HG02870 (cell line): Measurements from ENCODE around the gene TRMT2B.
"Not testable (repeated sequence)": the region's sequence is repeated elsewhere in the genome, so short reads cannot be mapped to it uniquely, and the experiment has no call there.

ENCODE experiments used
- ATAC-seq: cut with Tn5 transposase; IDR thresholded peaks from one replicate; pipeline ENCODE4 v1.9.1; 2021; ENCODE audit warnings: mild to moderate bottlenecking, moderate library complexity; ENCODE audit not compliant: unreplicated experiment

The TRMT2B gene

GRCh38 chrX:101009090-101009489 lies 42.8 kb downstream of the TRMT2B start:
- no peak for ATAC-seq

GRCh38 chrX:100999451-100999850 lies 52.5 kb downstream of the TRMT2B start:
- no peak for ATAC-seq

GRCh38 chrX:100995469-100995868 lies 56.4 kb downstream of the TRMT2B start:
- ATAC-seq = no peak

- peak; percentile 98 for ATAC-seq
These were observed 57.3 kb downstream of the TRMT2B start for GRCh38 chrX:100994352-100995281.

GRCh38 chrX:100990139-100990538 lies 61.8 kb downstream of the TRMT2B start:
- ATAC-seq = no peak

GRCh38 chrX:100984818-100985217 lies 67.1 kb downstream of the TRMT2B start:
- ATAC-seq = no peak

- not testable (repeated sequence) for ATAC-seq
These were observed 70.4 kb downstream of the TRMT2B start for GRCh38 chrX:100981498-100981845.

GRCh38 chrX:100980608-100981497 lies 71.1 kb downstream of the TRMT2B start:
- no peak for ATAC-seq

GRCh38 chrX:100979881-100980607 lies 71.9 kb downstream of the TRMT2B start:
- ATAC-seq = no peak

GRCh38 chrX:100976211-100976610 lies 75.7 kb downstream of the TRMT2B start:
- no peak for ATAC-seq

GRCh38 chrX:100975212-100975611 lies 76.7 kb downstream of the TRMT2B start:
- no peak for ATAC-seq

GRCh38 chrX:100973411-100973810 lies 78.5 kb downstream of the TRMT2B start:
- ATAC-seq = no peak

- ATAC-seq = no peak
These were observed 82.0 kb downstream of the TRMT2B start for GRCh38 chrX:100969936-100970335.

- ATAC-seq = no peak
These were observed 82.5 kb downstream of the TRMT2B start, which contains the start of gene ARL13A for GRCh38 chrX:100969408-100969807. Gene ARL13A (plus strand): TSS chrX:100969708. CDS start chrX:100973690, 3,982 bp downstream.

GRCh38 chrX:100964362-100964761 lies 87.5 kb downstream of the TRMT2B start:
- ATAC-seq = no peak

GRCh38 chrX:100962811-100963210 lies 89.1 kb downstream of the TRMT2B start:
- no peak for ATAC-seq
